ENCODE results near the gene FLT3.

DNA sequence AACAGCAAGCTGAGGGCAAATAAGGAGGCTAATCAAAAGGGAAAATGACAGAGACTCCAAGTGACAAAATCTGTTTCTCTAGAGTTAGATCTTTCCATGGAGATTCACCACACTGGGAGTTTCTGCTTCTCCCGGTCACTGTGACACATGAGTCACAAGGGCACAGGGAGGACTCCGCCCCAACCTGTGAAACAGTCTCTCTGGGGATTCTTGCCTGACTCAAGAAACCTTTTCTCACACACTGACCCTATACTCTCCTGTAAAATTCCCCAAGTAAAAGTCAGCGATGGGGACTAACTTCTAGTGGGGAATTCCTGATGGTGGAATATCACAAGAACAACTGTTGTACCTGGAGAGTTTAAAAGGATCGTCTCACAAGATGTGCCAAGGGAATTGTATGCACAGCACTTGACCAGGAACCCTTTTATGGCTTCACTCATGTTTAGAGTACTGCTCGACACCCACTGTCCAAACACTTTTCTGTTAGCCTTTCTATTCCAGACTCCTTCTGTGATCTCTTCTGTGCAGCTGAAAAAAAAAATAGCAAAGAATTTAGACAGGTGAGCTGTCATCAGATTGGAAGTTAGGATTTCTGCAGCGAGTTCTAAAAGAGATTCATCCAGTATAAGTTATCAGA lies 65.1 kb downstream of the FLT3 start:
- TF ChIP-seq, protein P1, sequence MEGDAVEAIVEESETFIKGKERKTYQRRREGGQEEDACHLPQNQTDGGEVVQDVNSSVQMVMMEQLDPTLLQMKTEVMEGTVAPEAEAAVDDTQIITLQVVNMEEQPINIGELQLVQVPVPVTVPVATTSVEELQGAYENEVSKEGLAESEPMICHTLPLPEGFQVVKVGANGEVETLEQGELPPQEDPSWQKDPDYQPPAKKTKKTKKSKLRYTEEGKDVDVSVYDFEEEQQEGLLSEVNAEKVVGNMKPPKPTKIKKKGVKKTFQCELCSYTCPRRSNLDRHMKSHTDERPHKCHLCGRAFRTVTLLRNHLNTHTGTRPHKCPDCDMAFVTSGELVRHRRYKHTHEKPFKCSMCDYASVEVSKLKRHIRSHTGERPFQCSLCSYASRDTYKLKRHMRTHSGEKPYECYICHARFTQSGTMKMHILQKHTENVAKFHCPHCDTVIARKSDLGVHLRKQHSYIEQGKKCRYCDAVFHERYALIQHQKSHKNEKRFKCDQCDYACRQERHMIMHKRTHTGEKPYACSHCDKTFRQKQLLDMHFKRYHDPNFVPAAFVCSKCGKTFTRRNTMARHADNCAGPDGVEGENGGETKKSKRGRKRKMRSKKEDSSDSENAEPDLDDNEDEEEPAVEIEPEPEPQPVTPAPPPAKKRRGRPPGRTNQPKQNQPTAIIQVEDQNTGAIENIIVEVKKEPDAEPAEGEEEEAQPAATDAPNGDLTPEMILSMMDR (CRISPR knock-in tag; IDR thresholded peaks at IDR 0.05): no peak
- TF ChIP-seq EZH2 (conservative IDR thresholded peaks at IDR 0.05; ENCODE audit: low read depth, low read length) (no peak), ZBTB14 (CRISPR knock-in tag; IDR thresholded peaks at IDR 0.05) (no peak)
